Measurements from ENCODE around the gene TEKT2.

Gene TEKT2

DNA sequence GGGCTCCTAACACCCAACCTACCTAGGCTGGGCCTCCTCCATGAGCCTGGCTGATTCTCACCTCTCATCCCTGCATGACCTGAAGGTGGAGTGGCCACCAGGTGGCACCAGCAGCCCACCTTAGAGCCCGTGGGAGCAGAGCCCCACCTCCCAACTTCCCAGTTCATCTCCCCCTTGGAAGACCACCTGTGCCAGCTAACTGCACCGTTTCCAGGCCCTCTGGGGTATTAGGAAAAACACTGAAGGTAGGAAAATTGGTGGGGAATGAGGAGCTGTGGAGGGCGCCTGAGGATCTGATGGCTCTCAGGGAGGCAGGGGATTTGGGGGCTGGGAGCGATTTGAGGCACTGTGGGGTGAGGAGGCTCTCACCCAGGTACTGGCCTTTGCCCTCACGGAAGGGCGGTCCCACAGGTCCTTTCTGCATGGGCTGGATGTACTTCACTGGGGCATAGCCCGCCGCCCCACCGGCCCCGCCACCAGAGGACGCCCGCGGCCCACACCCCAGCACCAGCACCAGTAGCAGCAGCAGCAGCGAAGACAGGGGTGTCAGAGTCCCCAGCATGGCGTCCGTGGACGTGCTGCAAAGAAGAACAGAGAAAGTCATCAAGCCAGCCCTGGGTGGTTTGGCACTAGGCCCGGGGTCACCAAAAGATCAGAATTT lies 15.9 kb downstream of the TEKT2 start:
- DNase-seq (ENCODE audit: extremely low read depth in 1 of 2, low read depth in 1 of 2): peak; percentile 46 to 69

- DNase-seq (ENCODE audit: extremely low read depth in 1 of 2, low read depth in 1 of 2): no peak
These were observed 16.5 kb downstream of the TEKT2 start for GRCh38 chr1:36100376-36100775.

DNA sequence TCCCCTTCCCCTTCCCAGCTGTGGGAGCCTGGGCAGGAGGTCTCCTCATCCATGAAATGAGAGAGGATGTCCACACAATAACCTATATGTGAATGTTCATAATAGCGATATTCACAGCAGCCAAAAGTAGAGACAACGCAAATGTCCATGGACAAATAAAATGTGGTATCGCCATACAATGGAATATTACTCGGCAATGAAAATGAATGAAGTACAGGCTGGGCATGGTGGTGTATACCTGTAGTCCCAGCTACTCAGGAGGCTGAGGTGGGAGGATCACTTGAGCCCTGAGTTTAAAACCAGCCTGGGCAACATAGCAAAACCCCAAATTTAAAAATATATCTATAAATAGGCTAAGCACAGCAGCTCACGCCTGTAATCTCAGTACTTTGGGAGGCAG lies 17.7 kb downstream of the TEKT2 start:
- DNase-seq (ENCODE audit: extremely low read depth in 1 of 2, low read depth in 1 of 2): no peak

GRCh38 chr1:36106269-36106668 lies 22.4 kb downstream of the TEKT2 start:
- no peak for DNase-seq (ENCODE audit: extremely low read depth in 1 of 2, low read depth in 1 of 2)

DNA sequence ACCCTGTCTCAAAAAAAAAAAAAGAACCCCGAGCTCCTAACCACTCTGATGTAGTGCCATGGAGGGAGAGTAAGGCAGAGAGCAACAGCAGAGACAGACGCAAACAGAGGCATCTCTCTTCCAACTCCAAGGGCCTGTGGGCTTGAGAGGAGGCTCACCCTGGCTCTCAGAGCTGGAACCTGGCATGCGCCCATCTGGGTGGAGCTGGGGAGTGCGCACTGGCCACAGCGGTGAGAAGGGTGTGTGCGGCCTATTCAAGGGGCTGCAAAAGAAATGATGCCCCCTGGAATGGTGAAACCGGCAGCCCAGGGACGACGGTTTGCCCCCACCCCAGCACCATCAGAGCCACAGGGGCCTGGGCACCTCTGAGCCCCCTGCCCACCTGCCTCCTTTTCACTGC lies 23.5 kb downstream of the TEKT2 start:
- DNase-seq (ENCODE audit: extremely low read depth in 1 of 2, low read depth in 1 of 2): no peak

DNA sequence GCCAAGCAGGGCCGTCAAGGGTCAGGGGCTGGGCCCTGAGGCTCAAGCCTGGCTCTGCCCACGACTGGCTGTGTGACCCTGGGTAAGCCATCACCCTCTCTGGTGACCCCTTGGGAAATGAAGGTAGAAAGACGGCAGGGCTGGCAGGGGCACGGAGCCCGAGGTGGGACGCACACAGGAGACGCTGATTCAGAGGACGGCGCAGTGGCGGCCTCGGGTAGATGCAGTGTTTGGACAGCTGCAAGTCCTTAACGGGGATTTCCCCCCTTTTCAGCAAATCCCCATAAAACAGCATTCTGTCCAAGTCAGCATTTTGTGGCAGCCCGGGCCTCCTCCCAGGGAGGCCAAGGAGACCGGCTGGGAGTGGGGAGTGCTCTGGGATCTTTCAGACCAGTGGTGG lies 24.4 kb downstream of the TEKT2 start:
- DNase-seq (ENCODE audit: extremely low read depth in 1 of 2, low read depth in 1 of 2): no peak

DNA sequence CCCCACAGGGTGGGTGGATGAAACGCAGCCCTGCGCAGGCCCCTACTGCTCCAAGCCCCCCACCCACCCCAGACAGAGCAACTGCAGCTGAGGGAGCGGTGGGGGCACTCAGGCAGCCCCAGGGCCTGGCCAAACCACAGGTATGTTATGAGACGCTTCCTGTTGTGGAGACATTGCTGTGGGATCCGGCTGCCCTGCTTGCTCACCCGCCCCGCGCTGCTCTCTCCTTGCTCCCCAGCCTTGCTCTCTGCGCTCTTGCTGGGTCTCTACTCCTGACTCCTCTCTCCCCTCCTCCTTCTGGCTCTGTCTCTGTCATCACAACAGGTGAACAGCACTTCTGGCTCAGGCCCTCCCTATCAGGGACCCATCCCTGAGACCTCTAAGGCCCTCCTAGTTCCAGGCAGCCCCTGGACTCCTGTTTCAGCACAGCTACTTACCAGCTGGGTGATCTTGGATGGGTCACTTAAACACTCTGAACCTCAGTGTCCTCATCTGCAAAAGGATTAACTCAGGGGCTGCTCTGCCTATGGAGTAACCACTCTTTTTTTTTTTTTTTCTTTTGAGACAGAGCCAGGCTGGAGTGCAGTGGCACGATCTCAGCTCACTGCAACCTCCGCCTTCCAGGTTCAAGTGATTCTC lies 25.3 kb downstream of the TEKT2 start:
- peak in 1 of 2 donors; percentile 24 for DNase-seq (ENCODE audit: extremely low read depth in 1 of 2, low read depth in 1 of 2)

- DNase-seq (ENCODE audit: extremely low read depth in 1 of 2, low read depth in 1 of 2): no peak
These were observed 27.3 kb downstream of the TEKT2 start for GRCh38 chr1:36111151-36111550.

- no peak for DNase-seq (ENCODE audit: extremely low read depth in 1 of 2, low read depth in 1 of 2)
These were observed 28.9 kb downstream of the TEKT2 start for GRCh38 chr1:36112823-36113222.

DNA sequence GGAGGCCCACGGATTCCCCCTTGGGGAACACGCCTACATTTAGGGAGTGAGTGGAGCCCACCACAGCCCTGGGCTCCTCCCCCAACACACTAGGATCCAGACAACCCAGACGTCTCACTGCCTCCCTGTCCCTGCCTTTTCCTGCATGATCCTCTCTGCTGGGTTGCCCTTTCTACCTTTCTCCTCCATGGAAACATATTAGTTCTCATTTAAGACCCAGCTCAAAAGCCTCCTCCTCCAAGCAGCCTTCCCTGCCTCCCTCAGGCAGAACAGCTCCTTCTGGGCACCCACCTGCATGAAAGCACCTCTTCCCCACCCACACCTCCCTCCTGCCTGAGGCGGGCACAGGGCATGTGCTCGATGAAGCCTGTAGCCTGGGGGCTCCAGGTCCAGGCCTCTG lies 30.5 kb downstream of the TEKT2 start:
- DNase-seq (ENCODE audit: extremely low read depth in 1 of 2, low read depth in 1 of 2): no peak

- no peak for DNase-seq (ENCODE audit: extremely low read depth in 1 of 2, low read depth in 1 of 2)
These were observed 31.3 kb downstream of the TEKT2 start for GRCh38 chr1:36115200-36115669.

- no peak for DNase-seq (ENCODE audit: extremely low read depth in 1 of 2, low read depth in 1 of 2)
These were observed 32.0 kb downstream of the TEKT2 start for GRCh38 chr1:36115931-36116330.

DNA sequence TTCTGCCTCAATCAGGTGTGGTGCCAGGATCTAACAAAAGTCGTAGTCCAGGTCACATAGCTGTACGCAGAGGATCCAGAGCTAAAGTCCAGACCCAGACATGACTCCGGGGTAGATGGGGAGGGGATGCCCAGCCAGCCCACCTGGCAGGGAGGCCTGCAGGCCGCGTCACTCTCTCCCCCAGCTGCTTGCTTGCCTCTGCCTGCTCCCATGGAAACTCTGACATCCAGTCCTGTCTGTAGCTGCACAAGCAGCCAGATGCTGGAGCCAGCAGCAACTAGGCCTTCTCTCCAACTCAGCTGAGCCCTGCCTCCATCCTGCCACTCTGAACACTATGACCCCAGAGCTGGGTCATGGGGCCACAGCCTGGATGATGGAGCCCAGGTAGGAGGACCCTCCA lies 33.0 kb downstream of the TEKT2 start:
- no peak for DNase-seq (ENCODE audit: extremely low read depth in 1 of 2, low read depth in 1 of 2)

GRCh38 chr1:36118447-36119204 lies 34.7 kb downstream of the TEKT2 start:
- DNase-seq (ENCODE audit: extremely low read depth in 1 of 2, low read depth in 1 of 2): no peak

DNA sequence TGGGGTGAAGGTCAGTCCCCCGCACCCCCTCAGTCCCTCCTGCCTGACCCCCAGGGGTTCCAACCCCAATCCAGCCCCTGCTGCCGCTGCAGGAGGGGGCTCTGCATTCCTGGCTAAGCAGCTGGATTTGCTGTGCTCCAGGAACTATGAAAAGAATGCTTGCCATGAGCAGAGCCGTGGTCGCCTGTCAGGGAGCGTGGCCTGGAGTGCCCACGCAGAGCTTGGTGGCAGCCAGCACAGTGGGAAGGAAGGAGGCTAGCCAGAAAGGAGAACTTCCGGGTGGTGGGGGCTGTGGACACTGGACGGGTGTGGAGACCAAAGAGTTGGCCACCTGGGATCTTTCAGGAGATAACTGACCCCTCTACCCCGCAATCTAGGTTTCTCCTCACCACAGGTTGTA lies 35.6 kb downstream of the TEKT2 start:
- no peak for DNase-seq (ENCODE audit: extremely low read depth in 1 of 2, low read depth in 1 of 2)

GRCh38 chr1:36122062-36123030 lies 38.5 kb downstream of the TEKT2 start:
- DNase-seq (ENCODE audit: extremely low read depth in 1 of 2, low read depth in 1 of 2): no peak

DNA sequence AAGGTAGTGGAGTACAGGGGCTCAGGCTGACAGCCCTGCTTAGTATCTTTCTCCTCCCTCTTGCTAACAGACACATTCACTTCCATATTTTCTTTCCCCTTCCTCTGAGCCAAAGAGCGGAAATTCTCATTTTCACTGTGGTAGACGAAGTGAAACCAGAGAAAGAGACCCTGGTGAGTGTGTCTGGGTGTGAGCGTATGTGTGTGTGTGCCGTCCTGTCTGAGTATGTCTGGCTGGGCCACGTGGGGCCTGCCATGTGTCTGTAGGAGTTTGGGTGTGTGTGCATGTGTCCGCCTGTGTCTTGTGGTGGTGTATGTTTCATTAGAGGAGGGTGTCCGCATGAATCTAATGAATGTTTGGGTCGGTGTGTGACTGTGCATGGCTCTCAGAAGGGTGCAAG lies 39.5 kb downstream of the TEKT2 start:
- DNase-seq (ENCODE audit: extremely low read depth in 1 of 2, low read depth in 1 of 2): no peak

DNA sequence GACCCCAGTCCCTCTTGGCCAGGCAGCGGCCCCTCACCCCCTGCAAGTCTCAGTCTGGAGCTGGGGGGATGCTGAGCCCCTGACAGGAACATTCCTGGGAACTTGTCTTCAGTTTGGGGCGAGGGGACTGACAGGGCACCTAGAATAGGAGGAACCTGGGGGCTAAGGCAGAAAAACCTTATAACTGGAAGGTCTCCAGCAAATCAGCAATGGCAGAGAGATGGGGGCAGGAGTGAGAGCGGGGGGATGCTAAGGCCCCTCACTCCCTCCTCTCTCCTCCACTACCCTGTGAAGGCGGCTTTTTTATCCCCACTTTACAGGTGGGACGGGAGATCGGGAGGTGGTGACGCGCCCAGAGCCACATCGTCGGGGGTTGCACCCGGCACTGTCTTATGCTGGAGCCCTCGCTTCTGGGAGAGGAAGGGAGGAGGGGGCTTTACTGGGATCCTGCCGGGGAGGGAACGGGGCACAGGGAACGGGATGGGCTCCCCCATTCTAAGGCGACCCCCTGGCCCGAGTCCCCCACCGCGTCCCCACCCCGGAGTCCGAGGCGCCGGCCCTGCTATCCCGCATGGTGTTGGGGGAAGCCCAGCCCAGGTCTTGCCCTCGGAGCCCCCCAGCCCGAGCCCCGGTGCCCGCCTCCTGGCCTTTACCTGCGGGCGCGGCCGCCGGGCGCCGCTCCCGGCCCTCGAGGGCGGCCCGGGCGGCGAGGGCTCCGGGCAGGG lies 40.7 kb downstream of the TEKT2 start:
- DNase-seq (ENCODE audit: extremely low read depth in 1 of 2, low read depth in 1 of 2): no peak

- no peak for DNase-seq (ENCODE audit: extremely low read depth in 1 of 2, low read depth in 1 of 2)
These were observed 41.5 kb downstream of the TEKT2 start, which contains the start of gene COL8A2 for GRCh38 chr1:36125129-36125991. Gene COL8A2, minus strand, starts transcription at chr1:36125222. Its CDS starts 24,980 bp downstream, at chr1:36100242.
